ENCODE results near the gene PNMA8B.

Gene PNMA8B

DNA sequence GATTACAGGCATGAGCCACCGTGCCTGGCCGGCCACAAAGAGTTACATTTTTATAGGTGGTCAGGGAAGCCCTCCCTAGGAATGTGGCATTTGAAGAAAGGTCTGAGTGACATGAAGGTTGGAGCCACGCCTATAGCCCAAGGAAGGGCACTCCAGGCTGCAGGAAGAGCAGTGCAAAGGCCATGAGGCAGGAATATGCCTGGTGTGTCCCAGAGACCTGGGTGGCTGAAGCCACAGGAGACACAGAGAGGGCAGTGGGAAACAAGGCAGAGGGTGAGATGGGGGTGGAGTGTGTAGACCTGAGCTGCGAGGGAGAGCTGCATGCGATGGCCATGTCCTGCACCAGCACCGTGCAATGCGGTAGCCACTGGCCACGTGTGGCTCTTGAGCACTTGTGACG is 4.9 kb downstream of the PNMA8B start:
- TF ChIP-seq RAD21 (IDR thresholded peaks at IDR 0.05; ENCODE audit: low read depth) (no peak), TCF12 (IDR thresholded peaks at IDR 0.05; ENCODE audit: low read depth) (no peak), YY1 (IDR thresholded peaks at IDR 0.05; ENCODE audit: low read depth) (no peak), FOXM1 (IDR thresholded peaks at IDR 0.05; ENCODE audit: borderline replicate concordance, low read depth) (no peak), NFIC (IDR thresholded peaks at IDR 0.05) (no peak), CEBPB (IDR thresholded peaks at IDR 0.05) (no peak), CREB1 (IDR thresholded peaks at IDR 0.05; ENCODE audit: low read depth) (no peak), EGR1 (IDR thresholded peaks at IDR 0.05) (no peak), TAF1 (IDR thresholded peaks at IDR 0.05; ENCODE audit: low read depth) (no peak), ZBTB7A (IDR thresholded peaks at IDR 0.05; ENCODE audit: low read depth) (no peak), EP300 (IDR thresholded peaks at IDR 0.05; ENCODE audit: borderline replicate concordance) (no peak)
- TF ChIP-seq, protein P1, sequence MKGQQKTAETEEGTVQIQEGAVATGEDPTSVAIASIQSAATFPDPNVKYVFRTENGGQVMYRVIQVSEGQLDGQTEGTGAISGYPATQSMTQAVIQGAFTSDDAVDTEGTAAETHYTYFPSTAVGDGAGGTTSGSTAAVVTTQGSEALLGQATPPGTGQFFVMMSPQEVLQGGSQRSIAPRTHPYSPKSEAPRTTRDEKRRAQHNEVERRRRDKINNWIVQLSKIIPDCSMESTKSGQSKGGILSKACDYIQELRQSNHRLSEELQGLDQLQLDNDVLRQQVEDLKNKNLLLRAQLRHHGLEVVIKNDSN (IDR thresholded peaks at IDR 0.05) = no peak
- TF ChIP-seq, protein P2, sequence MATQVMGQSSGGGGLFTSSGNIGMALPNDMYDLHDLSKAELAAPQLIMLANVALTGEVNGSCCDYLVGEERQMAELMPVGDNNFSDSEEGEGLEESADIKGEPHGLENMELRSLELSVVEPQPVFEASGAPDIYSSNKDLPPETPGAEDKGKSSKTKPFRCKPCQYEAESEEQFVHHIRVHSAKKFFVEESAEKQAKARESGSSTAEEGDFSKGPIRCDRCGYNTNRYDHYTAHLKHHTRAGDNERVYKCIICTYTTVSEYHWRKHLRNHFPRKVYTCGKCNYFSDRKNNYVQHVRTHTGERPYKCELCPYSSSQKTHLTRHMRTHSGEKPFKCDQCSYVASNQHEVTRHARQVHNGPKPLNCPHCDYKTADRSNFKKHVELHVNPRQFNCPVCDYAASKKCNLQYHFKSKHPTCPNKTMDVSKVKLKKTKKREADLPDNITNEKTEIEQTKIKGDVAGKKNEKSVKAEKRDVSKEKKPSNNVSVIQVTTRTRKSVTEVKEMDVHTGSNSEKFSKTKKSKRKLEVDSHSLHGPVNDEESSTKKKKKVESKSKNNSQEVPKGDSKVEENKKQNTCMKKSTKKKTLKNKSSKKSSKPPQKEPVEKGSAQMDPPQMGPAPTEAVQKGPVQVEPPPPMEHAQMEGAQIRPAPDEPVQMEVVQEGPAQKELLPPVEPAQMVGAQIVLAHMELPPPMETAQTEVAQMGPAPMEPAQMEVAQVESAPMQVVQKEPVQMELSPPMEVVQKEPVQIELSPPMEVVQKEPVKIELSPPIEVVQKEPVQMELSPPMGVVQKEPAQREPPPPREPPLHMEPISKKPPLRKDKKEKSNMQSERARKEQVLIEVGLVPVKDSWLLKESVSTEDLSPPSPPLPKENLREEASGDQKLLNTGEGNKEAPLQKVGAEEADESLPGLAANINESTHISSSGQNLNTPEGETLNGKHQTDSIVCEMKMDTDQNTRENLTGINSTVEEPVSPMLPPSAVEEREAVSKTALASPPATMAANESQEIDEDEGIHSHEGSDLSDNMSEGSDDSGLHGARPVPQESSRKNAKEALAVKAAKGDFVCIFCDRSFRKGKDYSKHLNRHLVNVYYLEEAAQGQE (IDR thresholded peaks at IDR 0.05; ENCODE audit: low read depth) = no peak

DNA sequence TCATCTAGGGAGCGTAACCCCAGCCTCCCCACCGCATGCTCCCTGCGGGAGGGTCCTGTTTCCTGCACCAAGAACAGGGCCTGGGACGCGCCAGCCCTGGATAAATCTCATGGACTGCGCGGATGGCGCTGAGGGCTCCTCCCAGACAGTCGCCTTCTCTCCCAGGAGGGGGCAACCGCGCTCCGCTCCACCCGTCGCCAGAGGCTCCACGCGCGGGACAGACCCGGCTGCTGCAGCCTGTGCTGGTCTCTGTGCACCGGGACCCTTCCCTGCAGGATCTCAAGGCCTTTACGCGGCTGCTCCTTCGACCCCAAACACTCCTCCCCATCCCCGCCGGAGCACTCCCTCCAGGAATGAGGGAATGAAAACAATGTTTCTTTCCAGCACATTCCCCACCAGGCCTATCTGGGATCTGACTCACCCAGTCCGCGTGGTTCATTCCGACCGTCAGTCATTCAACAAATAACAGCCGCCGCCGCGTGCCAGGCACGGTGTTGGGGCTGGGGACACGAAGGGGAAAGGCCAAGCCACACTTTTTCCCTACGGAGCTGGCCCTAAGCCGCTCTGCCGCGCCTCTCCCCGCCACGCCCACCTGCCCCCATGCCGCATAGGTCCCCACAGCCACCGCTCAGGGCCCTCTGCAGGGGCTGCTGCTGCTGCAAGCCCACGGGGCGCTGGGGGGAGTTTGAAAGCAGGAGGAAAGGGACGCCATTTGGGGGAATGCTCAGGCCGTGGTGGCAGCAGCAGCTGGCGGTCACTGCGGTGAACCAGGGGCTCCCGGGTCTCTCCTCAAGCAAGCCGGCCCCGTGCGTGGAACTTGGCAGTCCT is 6.0 kb downstream of the PNMA8B start:
- TF ChIP-seq ZBTB7A (IDR thresholded peaks at IDR 0.05; ENCODE audit: low read depth) (no peak), TCF12 (IDR thresholded peaks at IDR 0.05; ENCODE audit: low read depth) (no peak), FOXM1 (IDR thresholded peaks at IDR 0.05; ENCODE audit: borderline replicate concordance, low read depth) (no peak), CREB1 (IDR thresholded peaks at IDR 0.05; ENCODE audit: low read depth) (no peak), TEAD4 (IDR thresholded peaks at IDR 0.05) (no peak), CEBPB (IDR thresholded peaks at IDR 0.05) (no peak), EGR1 (IDR thresholded peaks at IDR 0.05) (no peak), NFIC (IDR thresholded peaks at IDR 0.05) (no peak), EP300 (IDR thresholded peaks at IDR 0.05; ENCODE audit: borderline replicate concordance) (no peak), TAF1 (IDR thresholded peaks at IDR 0.05; ENCODE audit: low read depth) (no peak), YY1 (IDR thresholded peaks at IDR 0.05; ENCODE audit: low read depth) (no peak)
- TF ChIP-seq, protein P2 (IDR thresholded peaks at IDR 0.05; ENCODE audit: low read depth) = no peak
- TF ChIP-seq, protein P3, sequence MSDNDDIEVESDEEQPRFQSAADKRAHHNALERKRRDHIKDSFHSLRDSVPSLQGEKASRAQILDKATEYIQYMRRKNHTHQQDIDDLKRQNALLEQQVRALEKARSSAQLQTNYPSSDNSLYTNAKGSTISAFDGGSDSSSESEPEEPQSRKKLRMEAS (IDR thresholded peaks at IDR 0.05) = no peak

DNA sequence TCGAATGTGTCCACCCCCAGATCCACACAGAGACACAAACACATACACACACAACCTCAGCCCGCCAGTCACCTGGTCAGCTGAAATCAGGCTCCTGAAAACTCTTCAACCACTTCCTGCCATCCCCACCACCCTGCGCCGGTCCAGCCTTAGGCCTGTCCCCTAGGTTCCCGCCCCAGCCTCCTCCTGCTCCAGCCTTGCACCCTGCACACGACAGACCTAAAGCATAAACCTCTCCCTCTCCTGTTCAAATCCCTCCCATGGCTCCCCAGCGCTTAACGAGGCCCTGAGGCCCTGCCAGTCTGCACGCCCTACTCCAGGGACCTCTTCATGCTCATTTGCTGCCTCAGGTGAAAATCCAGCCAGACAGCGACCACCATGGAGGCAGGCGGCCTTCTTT is 7.1 kb downstream of the PNMA8B start:
- no peak for TF ChIP-seq CREB1 (IDR thresholded peaks at IDR 0.05; ENCODE audit: low read depth)
- TF ChIP-seq, protein P3 (IDR thresholded peaks at IDR 0.05) = no peak

DNA sequence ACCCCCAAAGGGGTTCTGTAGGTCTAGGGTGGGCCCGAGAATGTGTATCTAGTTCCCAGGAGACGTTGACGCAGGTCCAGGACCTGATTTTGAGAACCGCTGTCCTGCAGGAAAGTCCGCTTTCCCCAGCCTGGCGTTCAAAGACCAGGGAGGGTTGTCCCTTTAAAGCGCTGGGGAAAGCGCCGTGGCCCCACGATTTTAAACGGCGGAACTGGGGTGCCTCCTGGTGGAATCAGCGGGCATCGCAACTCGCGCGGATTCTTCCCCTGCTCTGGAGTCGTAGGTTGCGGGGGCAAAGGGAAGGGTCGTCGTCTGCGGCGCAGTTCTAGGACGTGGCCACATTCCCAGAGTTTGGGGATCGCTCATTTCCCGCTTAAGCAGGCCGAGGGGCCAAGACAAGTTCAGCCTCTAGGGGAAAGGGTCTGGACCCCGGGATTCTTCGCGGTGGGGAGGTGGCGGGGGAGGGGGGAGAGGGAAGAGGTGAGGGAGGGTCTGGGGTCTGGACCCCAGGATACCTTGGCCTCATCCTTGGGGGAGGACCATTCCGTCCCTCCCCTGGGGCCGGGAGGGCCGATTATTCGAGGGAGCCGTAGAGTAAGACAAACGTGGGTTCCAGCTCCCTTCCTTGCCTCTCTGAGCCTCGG is 7.7 kb downstream of the PNMA8B start:
- no peak for TF ChIP-seq TCF12 (IDR thresholded peaks at IDR 0.05; ENCODE audit: low read depth)
- TF ChIP-seq, protein P2 (IDR thresholded peaks at IDR 0.05; ENCODE audit: low read depth) = no peak
- peak; percentile 51; the same call in 1 of the 2 replicates for TF ChIP-seq ZBTB7A (IDR thresholded peaks at IDR 0.05; ENCODE audit: low read depth)
- no peak for TF ChIP-seq EP300 (IDR thresholded peaks at IDR 0.05; ENCODE audit: borderline replicate concordance)
- TF ChIP-seq TEAD4 (IDR thresholded peaks at IDR 0.05) = no peak
- TF ChIP-seq CEBPB (IDR thresholded peaks at IDR 0.05) = no peak
- no peak for TF ChIP-seq FOXM1 (IDR thresholded peaks at IDR 0.05; ENCODE audit: borderline replicate concordance, low read depth)
- no peak for TF ChIP-seq NFIC (IDR thresholded peaks at IDR 0.05)
- TF ChIP-seq, protein P1 (IDR thresholded peaks at IDR 0.05) = no peak
- no peak for TF ChIP-seq EGR1 (IDR thresholded peaks at IDR 0.05)
- no peak for TF ChIP-seq CREB1 (IDR thresholded peaks at IDR 0.05; ENCODE audit: low read depth)
- TF ChIP-seq RAD21 (IDR thresholded peaks at IDR 0.05; ENCODE audit: low read depth) = peak; percentile 99
- no peak for TF ChIP-seq YY1 (IDR thresholded peaks at IDR 0.05; ENCODE audit: low read depth)
- no peak for TF ChIP-seq TAF1 (IDR thresholded peaks at IDR 0.05; ENCODE audit: low read depth)
- TF ChIP-seq, protein P3 (IDR thresholded peaks at IDR 0.05) = 0 out of 2 replicates have a peak, but pooled peaks have one; percentile 36

Data from Ishikawa (cell line).